HG02885 (cell line): ENCODE data around the gene SSC4D.
A peak's percentile ranks its signal among the peaks of the same experiment; 100 is the strongest.
"Not testable (repeated sequence)": the region's sequence is repeated elsewhere in the genome, so short reads cannot be mapped to it uniquely, and the experiment has no call there.

Experiments
- ATAC-seq: cut with Tn5 transposase; IDR thresholded peaks from one replicate; pipeline ENCODE4 v1.9.1; 2021; ENCODE audit warnings: mild to moderate bottlenecking; ENCODE audit not compliant: unreplicated experiment, poor library complexity

The SSC4D gene

GRCh38 chr7:76387789-76388188 is 21.7 kb downstream of the SSC4D start:
- not testable (repeated sequence) for ATAC-seq

GRCh38 chr7:76386691-76387260 is 22.7 kb downstream of the SSC4D start:
- ATAC-seq: no peak

- no peak for ATAC-seq
Measured at GRCh38 chr7:76383089-76383944, 26.2 kb downstream of the SSC4D start.

DNA sequence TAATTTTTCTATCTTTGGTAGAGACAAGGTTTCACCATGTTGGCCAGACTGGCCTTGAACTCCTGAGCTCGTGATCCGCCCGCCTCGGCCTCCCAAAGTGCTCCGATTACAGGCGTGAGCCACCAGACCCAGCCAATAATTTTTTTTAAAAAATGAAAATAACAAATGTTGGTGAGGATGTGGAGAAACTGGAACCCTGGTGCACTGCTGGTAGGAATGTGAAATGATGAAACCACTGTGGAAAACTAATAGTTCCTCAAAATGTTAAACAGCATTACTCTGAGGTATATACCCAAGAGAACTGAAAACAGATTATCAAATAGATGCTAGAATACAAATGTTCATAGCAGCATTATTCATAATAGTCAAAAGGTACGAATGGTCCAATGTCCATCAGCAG is 27.7 kb downstream of the SSC4D start:
- no peak for ATAC-seq

DNA sequence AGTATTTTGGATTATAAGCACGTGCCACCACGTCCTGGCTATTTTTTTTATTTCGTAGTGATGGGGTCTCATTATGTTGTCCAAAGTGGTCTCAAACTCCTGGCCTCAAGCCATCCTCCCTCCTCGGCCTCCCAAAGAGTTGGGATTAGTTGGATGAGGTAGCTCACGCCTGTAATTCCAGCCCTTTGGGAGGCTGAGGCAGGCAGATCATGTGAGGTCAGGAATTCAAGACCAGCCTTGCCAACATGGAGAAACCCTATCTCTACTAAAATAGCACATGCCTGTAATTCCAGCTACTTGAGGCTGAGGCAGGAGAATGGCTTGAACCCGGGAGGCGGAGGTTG is 28.9 kb downstream of the SSC4D start:
- ATAC-seq: no peak

- ATAC-seq: no peak
Measured at GRCh38 chr7:76377186-76377918, 32.1 kb downstream of the SSC4D start.

DNA sequence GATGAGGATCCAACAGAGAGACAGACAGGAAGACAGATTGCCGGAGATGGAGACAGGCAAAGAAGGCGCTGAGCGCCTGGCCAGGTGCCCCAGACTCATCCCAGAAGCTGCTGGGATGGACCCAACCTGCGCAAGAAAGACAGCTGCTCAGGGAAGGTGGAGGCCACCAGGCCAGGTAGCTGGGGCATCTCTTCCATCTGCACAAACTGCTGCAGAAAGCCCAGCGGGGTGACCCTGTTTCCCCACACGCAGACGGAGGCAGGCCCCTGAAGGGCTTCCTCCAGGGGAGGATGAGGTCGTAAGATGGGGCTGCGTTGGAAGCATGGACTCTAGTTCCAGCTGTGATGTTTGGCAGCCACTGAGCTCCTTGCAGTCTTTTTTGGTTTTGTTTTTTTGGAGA is 34.2 kb downstream of the SSC4D start:
- ATAC-seq: no peak

- no peak for ATAC-seq
Measured at GRCh38 chr7:76372984-76373833, 36.3 kb downstream of the SSC4D start.

- no peak for ATAC-seq
Measured at GRCh38 chr7:76371396-76371795, 38.1 kb downstream of the SSC4D start.

- no peak for ATAC-seq
Measured at GRCh38 chr7:76369018-76369417, 40.5 kb downstream of the SSC4D start.

DNA sequence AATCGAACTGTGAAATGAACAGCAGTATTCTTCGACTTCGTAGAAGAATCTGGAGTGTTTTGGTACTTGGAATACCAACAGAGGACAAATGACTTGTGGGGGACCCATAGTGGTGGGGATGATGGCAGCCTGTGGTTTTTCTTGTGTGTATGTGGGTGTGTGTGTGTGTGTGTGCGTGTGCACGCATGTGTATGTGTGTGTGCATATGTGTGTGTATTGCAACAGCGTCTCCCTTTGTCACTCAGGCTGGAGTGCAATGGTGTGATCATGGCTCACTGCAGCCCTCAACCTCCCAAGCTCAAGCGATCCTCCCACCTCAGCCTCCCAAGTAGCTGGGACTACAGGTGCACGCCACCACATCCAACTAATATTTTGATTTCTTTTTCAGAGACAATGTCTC is 41.3 kb downstream of the SSC4D start:
- no peak for ATAC-seq

- ATAC-seq: no peak
Measured at GRCh38 chr7:76364198-76364584, 45.3 kb downstream of the SSC4D start.

DNA sequence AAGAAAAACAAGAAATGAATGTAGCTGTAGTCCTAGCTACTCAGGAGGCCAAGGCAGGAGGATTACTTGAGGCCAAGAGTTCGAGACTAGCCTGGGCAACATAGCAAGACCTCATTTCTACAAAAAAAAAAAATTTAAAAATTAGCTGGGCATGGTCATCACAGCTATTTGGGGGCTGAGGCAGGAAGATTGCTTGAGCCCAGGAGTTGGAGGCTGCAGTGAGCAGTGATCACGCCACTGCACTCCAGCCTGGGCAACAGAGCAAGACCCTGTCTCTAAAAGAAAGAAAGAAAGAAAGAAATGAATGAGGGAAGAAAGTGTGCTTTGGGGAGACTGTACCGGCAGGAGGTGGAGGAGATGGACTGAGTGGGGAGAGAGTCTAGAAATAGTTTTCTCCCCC is 45.7 kb downstream of the SSC4D start:
- not testable (repeated sequence) for ATAC-seq

GRCh38 chr7:76359978-76360638 is 49.4 kb downstream of the SSC4D start:
- no peak for ATAC-seq

- peak; percentile 92 for ATAC-seq
Measured at GRCh38 chr7:76359111-76359977, 50.2 kb downstream of the SSC4D start.

DNA sequence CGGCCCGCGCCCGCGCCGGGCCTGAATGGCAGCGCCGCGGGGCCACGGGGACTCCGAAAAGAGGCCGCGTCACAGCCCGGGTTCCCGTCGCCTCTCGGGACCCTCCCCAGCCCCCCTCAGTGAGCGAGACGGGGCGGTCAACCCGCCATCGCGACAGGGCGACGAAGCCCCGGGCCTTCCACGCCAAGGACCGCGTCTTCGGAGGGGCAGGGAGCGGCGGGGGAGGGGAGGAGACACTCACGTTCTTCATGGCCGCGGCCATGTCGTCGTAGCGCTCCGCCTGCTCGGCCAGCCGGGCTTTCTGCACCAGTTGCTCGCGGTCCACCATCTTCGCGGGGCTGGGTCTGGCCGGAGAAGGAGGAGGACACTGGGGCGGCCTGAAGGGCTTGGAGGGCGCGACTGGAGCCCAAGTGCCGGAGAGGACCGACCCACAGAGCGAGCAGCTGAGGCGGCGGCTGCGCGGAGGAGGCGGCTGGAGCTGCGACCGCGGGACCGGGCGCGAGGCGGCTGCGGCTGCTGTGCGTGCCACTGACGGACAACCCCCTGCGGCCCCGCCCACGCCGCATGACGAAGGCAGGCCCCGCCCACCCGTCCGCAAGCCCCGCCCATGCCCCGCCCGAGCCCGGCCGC is 50.9 kb downstream of the SSC4D start, which contains the start of gene YWHAG:
Gene YWHAG (minus strand): TSS at position 511 of the 630 bp plus-strand sequence. CDS start 183 bp downstream, at position 328.
- peak; percentile 73 for ATAC-seq

- ATAC-seq: peak; percentile 26
Measured at GRCh38 chr7:76358011-76358480, 51.5 kb downstream of the SSC4D start.

- no peak for ATAC-seq
Measured at GRCh38 chr7:76357475-76358010, 52.0 kb downstream of the SSC4D start.
